Heart right ventricle (tissue), 16 donors: ENCODE measurements around the gene ATP5F1E. TPM values are rescaled to one million over a fixed set of nuclear protein-coding genes. Genes with fewer than 3 reads are reported as not detected.

Experiments used
- ATAC-seq, 8 donors: fragments of 200-7000 bp; cut with Tn5 transposase; one replicate each; pipeline ENCODE4 v1.9.1; 2020; ENCODE audit warnings: mild to moderate bottlenecking in 8 of 8, moderate library complexity in 8 of 8, moderate number of reproducible peaks in 1 of 8
- DNase-seq, 2 donors: peaks; one replicate each; pipeline ENCODE4 v3.0.0-alpha.2; 2020
- H3K27ac ChIP-seq, 10 donors: fragments of 200-600 bp; sonication (generic) in 2 of 10; one replicate each; pipeline versions ENCODE4 v1.5.0 to v1.8.0; 2020 to 2022; ENCODE audit warnings: mild to moderate bottlenecking in 3 of 10
- H3K27me3 ChIP-seq, 7 donors: fragments of 200-600 bp; one replicate each; pipeline ENCODE4 v1.8.0; 2021 to 2022; ENCODE audit warnings: mild to moderate bottlenecking in 2 of 7
- H3K36me3 ChIP-seq, 9 donors: fragments of 200-600 bp; sonication (generic) in 1 of 9; one replicate each; pipeline versions ENCODE4 v1.5.0 to v1.8.0; 2020 to 2022; ENCODE audit warnings: mild to moderate bottlenecking in 2 of 9
- H3K4me1 ChIP-seq, 9 donors: fragments of 200-600 bp; sonication (generic) in 1 of 9; one replicate each; pipeline versions ENCODE4 v1.5.0 to v1.8.0; 2020 to 2022; ENCODE audit warnings: mild to moderate bottlenecking in 4 of 9
- H3K4me3 ChIP-seq, 10 donors: fragments of 200-600 bp; sonication (generic) in 2 of 10; one replicate each; pipeline versions ENCODE4 v1.5.0 to v1.8.0; 2020 to 2022; ENCODE audit warnings: mild to moderate bottlenecking in 7 of 10, moderate library complexity in 2 of 10
- H3K9me3 ChIP-seq, 11 donors: fragments of 200-600 bp in 10 of 11; sonication (generic) in 2 of 11; one replicate each; pipeline versions ENCODE4 v1.5.0 to v1.8.0; 2013 to 2022; ENCODE audit warnings: mild to moderate bottlenecking in 2 of 11, control low read depth in 1 of 11, moderate library complexity in 1 of 11
- CTCF ChIP-seq, 9 donors: fragments of 200-600 bp; sonication (generic) in 2 of 9; IDR thresholded peaks; one replicate each; pipeline versions ENCODE4 v1.5.0 to v1.8.0; 2021 to 2022; ENCODE audit warnings: antibody characterized with exemption in 9 of 9, mild to moderate bottlenecking in 5 of 9, moderate library complexity in 1 of 9
- WGBS, 2 donors: extraction: QIAGEN DNeasy Blood & Tissue Kit; methylation state at CpG; one replicate each; pipeline ENCODE4 v1.1.7; 2013; ENCODE audit warnings: inconsistent platforms in 1 of 2; 5-methylcytosine and 5-hydroxymethylcytosine counted together
- intact Hi-C, 10 donors: fragments of 100-400 bp; cut with DNase I; formaldehyde crosslinking; loops; one replicate each; pipeline versions ENCODE4 v1.11.1 to v1.14.2; 2022
- polyA plus RNA-seq, 2 donors: library from polyadenylated mRNA; stranded (reverse); fragments of 200-250 nt; gene quantifications; one replicate each; pipeline ENCODE4 v1.2.3, GENCODE V29; 2013
- total RNA-seq, 10 donors: library from RNA; stranded (reverse); fragmentation: NEBNext Ultra II Directional in 3 of 10; extraction: Animal tissue kit (Norgen Biotek cat#: 25700) in 3 of 10; gene quantifications; one replicate each; pipeline versions ENCODE4 v1.2.1 to v1.2.4, GENCODE V29; 2021 to 2023
- donor health status: Arrhythmogenic right ventricular cardiomyopathy.
- donor health status: ischemic (EF 13 %, LVEDD 7.1; RV severe dilation, severe dysfunction).
- donor health status: healthy with polysubstance abuse.
- donor health status: DM: no; HTN: yes; CAD: no.
- donor health status: DM: no; HTN: no; CAD: no.
- donor health status: ischemic (EF 25% LVEDD 6.9; RV normal size, moderate dysfunction).
- donor health status: ischemic (EF 25% LVEDD 5.7; RV mildly dilated, moderate dysfunction).
- donor health status: healthy.
- donor health status: DM: yes; HTN: yes; CAD: no.
- donor health status: Ischemic cardiomyopathy.
- donor health status: ischemic (EF 35%, LVEDD 5.7; RV mildly dilated, moderate dysfunction).
- donor health status: nonischemic (EF 11% LVEDD 7.7; RV severe dilation, severe dysfunction).
- donor health status: DM: yes; HTN: yes; CAD: no.
- donor health status: PGD.
- donor health status: ischemic (EF 29% LVEDD 5.4; RV normal size, mild dysfunction).
- donor health status: nonischemic (EF 23%, LVEDD 6.1; RV moderate dilation, normal function).

ATP5F1E gene
- total and polyA plus RNA-seq, 12 donors: 84.7 to 155 (median 121) TPM

GRCh38 chr20:59010321-59010994 is 21.7 kb downstream of the ATP5F1E start:
- TF ChIP-seq CTCF (IDR thresholded peaks at IDR 0.05): no peak
- Histone ChIP-seq H3K36me3 (no peaks in the 10 kb centered on the region), H3K27me3 (no peaks in the 10 kb centered on the region), H3K9me3 (no peaks in the 10 kb centered on the region), H3K4me1 (peaks cover 9 to 69% (median 45%) of the 10 kb centered on the region in 9 donors), H3K27ac (peak overlapping the region in 9 of 10 donors; percentile 7 to 81 (median 59)), H3K4me3 (peak overlapping the region in 2 of 10 donors; percentile 13 to 34)
- DNase-seq: no peak
- ATAC-seq: no peak
- WGBS, 2 donors: 76 to 79% methylated on average over 8 of the region's 8 CpGs
- intact Hi-C loops: loop anchor here in 1 of 10 donors (10.0 kb wide), 1 partner anchor 116 kb away; no protein-coding TSS in a partner anchor

DNA sequence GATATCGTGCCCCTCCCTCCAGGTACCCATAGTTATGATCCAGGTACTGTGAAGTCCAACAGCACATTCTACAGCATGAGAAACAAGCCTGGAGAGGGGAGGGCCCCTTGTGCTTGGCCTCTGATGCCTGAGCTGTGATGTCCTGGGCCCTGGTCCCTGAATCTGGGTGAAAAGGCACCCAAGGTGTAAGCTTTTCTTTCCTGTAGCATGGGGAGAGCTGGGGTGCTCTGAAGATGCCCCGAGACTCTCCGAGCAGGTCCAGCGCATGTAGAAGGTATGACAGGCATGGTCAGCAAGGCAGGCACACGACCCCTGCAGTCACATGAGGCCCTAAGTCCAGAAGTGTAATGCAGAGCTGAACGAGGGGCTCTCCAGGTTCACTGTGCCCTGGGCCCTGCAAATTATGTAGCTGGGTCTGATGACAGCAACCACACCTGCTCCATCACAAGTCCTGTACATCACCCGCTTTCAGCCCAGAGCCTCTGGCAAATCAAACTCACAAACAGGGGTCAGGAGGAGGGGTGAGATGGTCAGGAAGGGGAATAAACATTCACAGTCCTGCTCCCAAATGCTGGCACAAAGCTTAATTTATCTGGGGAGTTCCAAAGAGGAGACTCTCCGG is 23.3 kb downstream of the ATP5F1E start:
- DNase-seq (no peak), ATAC-seq (no peak)
- Histone ChIP-seq H3K4me3 (no peak overlapping the region), H3K36me3 (peaks cover 0 to 8% (median 0%) of the 10 kb centered on the region in 9 donors), H3K27me3 (no peaks in the 10 kb centered on the region), H3K4me1 (peaks cover 21 to 72% (median 53%) of the 10 kb centered on the region in 9 donors), H3K27ac (peak overlapping the region in 3 of 10 donors; percentile 15 to 98 (median 87)), H3K9me3 (no peaks in the 10 kb centered on the region)
- intact Hi-C loops: loop anchor here in 1 of 10 donors (2.0 kb wide), 1 partner anchor 58 kb away; no protein-coding TSS in a partner anchor
- WGBS, 2 donors: 88 to 92% methylated on average over 8 of the region's 8 CpGs
- TF ChIP-seq CTCF (IDR thresholded peaks at IDR 0.05): no peak

DNA sequence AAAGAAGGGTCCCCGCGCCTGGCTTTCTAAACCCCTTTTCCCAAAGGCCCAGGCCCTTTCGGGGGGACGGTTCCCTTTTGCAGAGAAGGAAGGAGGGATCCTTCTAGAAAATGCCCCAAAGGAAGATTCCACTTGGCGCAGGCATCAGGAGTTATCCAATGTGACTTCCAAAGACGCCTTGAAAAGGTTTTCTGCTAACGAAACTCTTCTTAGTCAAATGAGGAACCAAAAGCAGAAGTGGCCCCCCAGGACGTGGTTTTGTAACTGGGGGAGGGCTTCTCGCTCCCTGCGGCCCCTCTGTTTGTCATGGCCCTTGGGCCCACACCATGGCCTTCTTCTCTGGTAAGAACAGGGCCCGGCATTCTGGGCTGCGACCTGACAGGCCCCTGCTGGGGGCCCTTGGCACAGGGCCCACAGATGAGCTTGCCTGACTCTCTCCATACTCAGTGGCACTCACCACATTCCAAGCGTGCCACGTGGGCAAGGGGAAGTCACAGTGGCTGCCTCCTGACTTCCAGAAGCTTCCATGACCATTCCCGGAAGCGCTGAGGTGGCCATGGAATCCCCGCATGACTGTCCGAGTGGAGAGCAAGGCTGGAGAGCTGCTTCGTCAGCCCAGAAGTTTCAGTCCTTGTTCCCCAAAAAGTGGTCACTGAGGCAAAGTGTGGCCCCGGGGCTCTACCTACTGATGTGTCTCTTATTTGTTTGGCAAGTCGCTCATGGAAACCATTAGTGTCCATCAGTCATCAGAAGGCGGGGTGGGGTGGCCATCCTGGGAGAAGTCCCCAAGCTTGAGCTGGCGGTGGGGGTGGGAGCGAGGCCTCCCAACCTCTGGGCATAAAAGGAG is 24.2 kb downstream of the ATP5F1E start:
- WGBS, 2 donors: 86 to 89% methylated on average over 24 of the region's 24 CpGs
- H3K9me3 ChIP-seq: no peaks in the 10 kb centered on the region
- intact Hi-C loops: loop anchor here in 1 of 10 donors (2.0 kb wide), 1 partner anchor 59 kb away; no protein-coding TSS in a partner anchor
- TF ChIP-seq CTCF (IDR thresholded peaks at IDR 0.05): no peak
- peak overlapping the region; percentile 75 to 98 (median 90) for H3K27ac ChIP-seq
- H3K4me3 ChIP-seq: peak overlapping the region; percentile 65 to 95 (median 86)
- no peaks in the 10 kb centered on the region for H3K27me3 ChIP-seq
- H3K4me1 ChIP-seq: peaks cover 21 to 81% (median 54%) of the 10 kb centered on the region in 9 donors
- H3K36me3 ChIP-seq: peaks cover 0 to 17% (median 0%) of the 10 kb centered on the region in 9 donors
- ATAC-seq (peak in 1 of 8 donors; percentile 2), DNase-seq (peak in 1 of 2 donors; percentile 49)
